Neural cell (in vitro differentiated cells): ENCODE data around the gene GNA12.

Experiments
- POLR2AphosphoS5 ChIP-seq: IDR thresholded peaks from 2 replicates; pipeline ENCODE4 v1.6.1; 2012
- TF ChIP-seq, protein P1 (sequence below): fragments of 450-650 bp; IDR thresholded peaks from 2 replicates; pipeline ENCODE4 v1.5.1; 2014; ENCODE audit warnings: antibody characterized with exemption, mild to moderate bottlenecking, moderate library complexity; ENCODE audit not compliant: poor library complexity, severe bottlenecking

- TF ChIP-seq, protein P1, sequence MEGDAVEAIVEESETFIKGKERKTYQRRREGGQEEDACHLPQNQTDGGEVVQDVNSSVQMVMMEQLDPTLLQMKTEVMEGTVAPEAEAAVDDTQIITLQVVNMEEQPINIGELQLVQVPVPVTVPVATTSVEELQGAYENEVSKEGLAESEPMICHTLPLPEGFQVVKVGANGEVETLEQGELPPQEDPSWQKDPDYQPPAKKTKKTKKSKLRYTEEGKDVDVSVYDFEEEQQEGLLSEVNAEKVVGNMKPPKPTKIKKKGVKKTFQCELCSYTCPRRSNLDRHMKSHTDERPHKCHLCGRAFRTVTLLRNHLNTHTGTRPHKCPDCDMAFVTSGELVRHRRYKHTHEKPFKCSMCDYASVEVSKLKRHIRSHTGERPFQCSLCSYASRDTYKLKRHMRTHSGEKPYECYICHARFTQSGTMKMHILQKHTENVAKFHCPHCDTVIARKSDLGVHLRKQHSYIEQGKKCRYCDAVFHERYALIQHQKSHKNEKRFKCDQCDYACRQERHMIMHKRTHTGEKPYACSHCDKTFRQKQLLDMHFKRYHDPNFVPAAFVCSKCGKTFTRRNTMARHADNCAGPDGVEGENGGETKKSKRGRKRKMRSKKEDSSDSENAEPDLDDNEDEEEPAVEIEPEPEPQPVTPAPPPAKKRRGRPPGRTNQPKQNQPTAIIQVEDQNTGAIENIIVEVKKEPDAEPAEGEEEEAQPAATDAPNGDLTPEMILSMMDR = no peak
- no peak for TF ChIP-seq POLR2AphosphoS5
These were observed 67.7 kb downstream of the GNA12 start for GRCh38 chr7:2776401-2776800.
